HepG2 (cell line): Measurements from ENCODE around the gene RITA1. TPM values are rescaled to one million over a fixed set of nuclear protein-coding genes. Genes with fewer than 3 reads are reported as not detected.

Experiments
- AGO1 ChIP-seq: fragments of 200-400 bp; formaldehyde crosslinking; IDR thresholded peaks from 2 replicates; pipeline ENCODE4 v1.6.1; 2017; ENCODE audit warnings: mild to moderate bottlenecking, low read depth, low read length, moderate library complexity; ENCODE audit not compliant: poor library complexity, severe bottlenecking
- ASH2L ChIP-seq: fragments of 300-600, 200-600 bp; sonication (generic); IDR thresholded peaks from 2 replicates; pipeline ENCODE4 v1.7.0; 2017; ENCODE audit warnings: low read depth, mild to moderate bottlenecking, moderate library complexity, mixed read lengths, low read length; ENCODE audit not compliant: insufficient read length
- FOXO1 ChIP-seq: sonication (generic); formaldehyde crosslinking; IDR thresholded peaks from 2 replicates; pipeline ENCODE4 v1.4.0; 2020; ENCODE audit warnings: missing genetic modification reagents
- GABPB1 ChIP-seq: IDR thresholded peaks from 2 replicates; pipeline ENCODE4 v1.6.1; 2016; ENCODE audit warnings: mild to moderate bottlenecking, missing genetic modification reagents, moderate library complexity, missing compliant biosample characterization
- GLMP ChIP-seq: sonication (generic); formaldehyde crosslinking; IDR thresholded peaks from 2 replicates; pipeline ENCODE4 v1.9.0; 2021; ENCODE audit warnings: missing genetic modification reagents, mild to moderate bottlenecking, borderline replicate concordance
- KLF16 ChIP-seq, 2 experiments: sonication (generic) in 1 of 2; formaldehyde crosslinking in 1 of 2; IDR thresholded peaks; 2 replicates each; pipeline versions ENCODE4 v1.6.1 to v1.8.0; 2016 to 2023; ENCODE audit warnings: missing genetic modification reagents in 2 of 2, missing compliant biosample characterization in 1 of 2
- MLX ChIP-seq: IDR thresholded peaks from 2 replicates; pipeline ENCODE4 v1.6.1; 2016
- TAF1 ChIP-seq: sonication (generic); formaldehyde crosslinking; IDR thresholded peaks from 2 replicates; pipeline ENCODE4 v1.4.0; 2020; ENCODE audit warnings: missing genetic modification reagents
- THAP11 ChIP-seq: IDR thresholded peaks from 2 replicates; pipeline ENCODE4 v1.6.1; 2016; ENCODE audit warnings: missing biosample characterization, missing genetic modification reagents
- UBTF ChIP-seq: sonication (generic); formaldehyde crosslinking; IDR thresholded peaks from 2 replicates; pipeline ENCODE4 v1.4.0; 2020; ENCODE audit warnings: mild to moderate bottlenecking, missing genetic modification reagents
- ZKSCAN1 ChIP-seq: fragments of 150-350 bp; IDR thresholded peaks from 2 replicates; pipeline ENCODE4 v1.6.1; 2014; ENCODE audit warnings: low read length
- ZNF354B ChIP-seq: sonication (generic); formaldehyde crosslinking; IDR thresholded peaks from 2 replicates; pipeline ENCODE4 v1.8.0; 2022; ENCODE audit warnings: mild to moderate bottlenecking, missing genetic modification reagents
- ZNF414 ChIP-seq: sonication (generic); formaldehyde crosslinking; IDR thresholded peaks from 2 replicates; pipeline ENCODE4 v1.5.0; 2020; ENCODE audit warnings: missing genetic modification reagents
- ZNF562 ChIP-seq: sonication (generic); formaldehyde crosslinking; IDR thresholded peaks from 2 replicates; pipeline ENCODE4 v1.8.0; 2022; ENCODE audit warnings: missing genetic modification reagents, borderline replicate concordance
- ZNF687 ChIP-seq: sonication (generic); formaldehyde crosslinking; IDR thresholded peaks from 2 replicates; pipeline ENCODE4 v1.5.1; 2020; ENCODE audit warnings: mild to moderate bottlenecking, missing genetic modification reagents, moderate library complexity
- ZNF841 ChIP-seq: sonication (generic); formaldehyde crosslinking; IDR thresholded peaks from 2 replicates; pipeline ENCODE4 v1.8.1; 2023; ENCODE audit warnings: missing genetic modification reagents, borderline replicate concordance
- polyA plus RNA-seq, 8 experiments: library from polyadenylated mRNA; depleted of rRNA in 3 of 8; stranded (reverse) in 7 of 8; unstranded in 1 of 8; fragments of >200 nt; fragmentation: Illumina TruSeq in 4 of 8; extraction: Trizol in 4 of 8; gene quantifications; 2 replicates each; pipeline versions ENCODE4 v1.2.1 to v1.2.3, GENCODE V29; 2011 to 2016; ENCODE audit warnings: low read depth in 4 of 8, missing spikeins in 1 of 8, mixed read lengths in 1 of 8; ENCODE audit not compliant: insufficient read depth in 1 of 8
- total RNA-seq, 5 experiments: library from RNA; depleted of rRNA; stranded (reverse); fragments of >200 nt; fragmentation: Illumina TruSeq; extraction: Trizol; gene quantifications; 2 replicates each; pipeline ENCODE4 v1.2.3, GENCODE V29; 2016; ENCODE audit warnings: low read depth in 1 of 5

RITA1 gene
- total and polyA plus RNA-seq, 2 of the 13 experiments (the other 11 are each of a cell fraction or from before 2014, with no cell fraction given): 12.4 to 28.9 TPM

GRCh38 chr12:113221181-113221996 is 35.9 kb downstream of the RITA1 start, which contains the start of gene TPCN1 (continued):
- TF ChIP-seq ZNF414 (CRISPR knock-in tag) (no peak), GLMP (CRISPR knock-in tag) (no peak), ZNF354B (CRISPR knock-in tag) (0 out of 2 replicates have a peak, but pooled peaks have one; percentile 20), KLF16 (CRISPR knock-in tag; IDR thresholded peaks at IDR 0.05) (peak in 1 of 2 experiments; percentile 37; a peak in 1 of 4 replicates), TAF1 (CRISPR knock-in tag) (peak; percentile 80), THAP11 (CRISPR knock-in tag) (peak; percentile 65), MLX (no peak), ZNF687 (peak; percentile 83), ZKSCAN1 (no peak), ZNF562 (CRISPR knock-in tag) (no peak), UBTF (CRISPR knock-in tag) (peak; percentile 75), FOXO1 (CRISPR knock-in tag) (0 out of 2 replicates have a peak, but pooled peaks have one; percentile 20), AGO1 (peak; percentile 77), GABPB1 (CRISPR knock-in tag) (peak; percentile 44; the same call in 1 of the 2 replicates), ASH2L (peak; percentile 52), ZNF841 (CRISPR knock-in tag) (0 out of 2 replicates have a peak, but pooled peaks have one; percentile 56)
